ENCODE measurements around the gene GPR31. TPM values are rescaled to one million over a fixed set of nuclear protein-coding genes. Genes with fewer than 3 reads are reported as not detected.

The GPR31 gene
- total RNA-seq, 2 donors from 2014 or later = not detected

- 90% methylated on average over 5 to 6 of the region's 8 CpGs for WGBS, 2 experiments (ENCODE audit: insufficient coverage in 1 of 2, insufficient read length in 1 of 2)
- Histone ChIP-seq H3K27ac (ENCODE audit: low read depth, low read length) (no peak overlapping the region), H3K9ac (ENCODE audit: extremely low read depth, low read length, poor library complexity, severe bottlenecking) (no peak overlapping the region), H3K4me1 (ENCODE audit: control insufficient read depth, insufficient read depth, low read length) (no peaks in the 10 kb centered on the region), H3K9me3 (ENCODE audit: control insufficient read depth, low read length) (no peaks in the 10 kb centered on the region), H3K36me3 (ENCODE audit: control insufficient read depth, insufficient read depth, low read length) (no peaks in the 10 kb centered on the region), H3K27me3 (ENCODE audit: control insufficient read depth, insufficient read depth, low read length, poor library complexity, severe bottlenecking) (peaks cover 16% of the 10 kb centered on the region), H3K4me3 (ENCODE audit: low read length) (no peak overlapping the region)
- Mint-ChIP-seq H3K27ac (no peak overlapping the region), H3K36me3 (ENCODE audit: low read depth) (no peaks in the 10 kb centered on the region), H3K4me1 (peaks cover 3% of the 10 kb centered on the region), H3K4me3 (no peak overlapping the region), H3K9me3 (no peaks in the 10 kb centered on the region), H3K27me3 (ENCODE audit: insufficient read depth) (peaks cover 5% of the 10 kb centered on the region)
- no peak for DNase-seq
- TF ChIP-seq CTCF (conservative IDR thresholded peaks at IDR 0.05) = no peak
Measured at GRCh38 chr6:167113047-167113754, 44.6 kb downstream of the GPR31 start.

GRCh38 chr6:167112421-167112820 lies 45.4 kb downstream of the GPR31 start:
- no peak for TF ChIP-seq CTCF (conservative IDR thresholded peaks at IDR 0.05)
- WGBS, 2 experiments (ENCODE audit: insufficient coverage in 1 of 2, insufficient read length in 1 of 2) = 88 to 100% methylated on average over 4 to 8 of the region's 8 CpGs

GRCh38 chr6:167111597-167111996 lies 46.2 kb downstream of the GPR31 start:
- H3K27me3 ChIP-seq (ENCODE audit: control insufficient read depth, insufficient read depth, low read length, poor library complexity, severe bottlenecking) = peaks cover 16% of the 10 kb centered on the region
- WGBS, 2 experiments (ENCODE audit: insufficient coverage in 1 of 2, insufficient read length in 1 of 2) = 70 to 83% methylated on average over 2 to 3 of the region's 3 CpGs
- H3K4me1 ChIP-seq (ENCODE audit: control insufficient read depth, insufficient read depth, low read length) = no peaks in the 10 kb centered on the region
- Mint-ChIP-seq H3K4me1 (peaks cover 3% of the 10 kb centered on the region), H3K27me3 (ENCODE audit: insufficient read depth) (peaks cover 5% of the 10 kb centered on the region), H3K27ac (no peak overlapping the region), H3K36me3 (ENCODE audit: low read depth) (no peaks in the 10 kb centered on the region), H3K9me3 (no peaks in the 10 kb centered on the region), H3K4me3 (no peak overlapping the region)
- no peak overlapping the region for H3K4me3 ChIP-seq (ENCODE audit: low read length)
- H3K27ac ChIP-seq (ENCODE audit: low read depth, low read length) = no peak overlapping the region
- no peaks in the 10 kb centered on the region for H3K36me3 ChIP-seq (ENCODE audit: control insufficient read depth, insufficient read depth, low read length)
- H3K9me3 ChIP-seq (ENCODE audit: control insufficient read depth, low read length) = no peaks in the 10 kb centered on the region
- TF ChIP-seq CTCF (conservative IDR thresholded peaks at IDR 0.05) = no peak
- no peak overlapping the region for H3K9ac ChIP-seq (ENCODE audit: extremely low read depth, low read length, poor library complexity, severe bottlenecking)
- DNase-seq = no peak

More at GRCh38 chr6:167112421-167112820, 45.4 kb downstream of the GPR31 start:
- no peaks in the 10 kb centered on the region for H3K9me3 ChIP-seq (ENCODE audit: control insufficient read depth, low read length)
- no peak overlapping the region for H3K4me3 Mint-ChIP-seq
- H3K27me3 Mint-ChIP-seq (ENCODE audit: insufficient read depth) = peaks cover 5% of the 10 kb centered on the region
- H3K9ac ChIP-seq (ENCODE audit: extremely low read depth, low read length, poor library complexity, severe bottlenecking) = no peak overlapping the region
- H3K4me1 ChIP-seq (ENCODE audit: control insufficient read depth, insufficient read depth, low read length) = no peaks in the 10 kb centered on the region
- no peak for DNase-seq
- H3K27me3 ChIP-seq (ENCODE audit: control insufficient read depth, insufficient read depth, low read length, poor library complexity, severe bottlenecking) = peaks cover 16% of the 10 kb centered on the region
- no peaks in the 10 kb centered on the region for H3K36me3 ChIP-seq (ENCODE audit: control insufficient read depth, insufficient read depth, low read length)
- no peak overlapping the region for H3K27ac Mint-ChIP-seq
- no peaks in the 10 kb centered on the region for H3K36me3 Mint-ChIP-seq (ENCODE audit: low read depth)
- peaks cover 3% of the 10 kb centered on the region for H3K4me1 Mint-ChIP-seq
- H3K4me3 ChIP-seq (ENCODE audit: low read length) = no peak overlapping the region
- H3K27ac ChIP-seq (ENCODE audit: low read depth, low read length) = no peak overlapping the region
- H3K9me3 Mint-ChIP-seq = no peaks in the 10 kb centered on the region

Data from endodermal cell (in vitro differentiated cells).